ENCODE results near the gene GZMH. TPM values are rescaled to one million over a fixed set of nuclear protein-coding genes. Genes with fewer than 3 reads are reported as not detected.
"Not testable (repeated sequence)": the region's sequence is repeated elsewhere in the genome, so short reads cannot be mapped to it uniquely, and the experiment has no call there.

GZMH gene
- total RNA-seq, 2 experiments from 2014 or later, result 36.1 to 45.0 TPM

DNA sequence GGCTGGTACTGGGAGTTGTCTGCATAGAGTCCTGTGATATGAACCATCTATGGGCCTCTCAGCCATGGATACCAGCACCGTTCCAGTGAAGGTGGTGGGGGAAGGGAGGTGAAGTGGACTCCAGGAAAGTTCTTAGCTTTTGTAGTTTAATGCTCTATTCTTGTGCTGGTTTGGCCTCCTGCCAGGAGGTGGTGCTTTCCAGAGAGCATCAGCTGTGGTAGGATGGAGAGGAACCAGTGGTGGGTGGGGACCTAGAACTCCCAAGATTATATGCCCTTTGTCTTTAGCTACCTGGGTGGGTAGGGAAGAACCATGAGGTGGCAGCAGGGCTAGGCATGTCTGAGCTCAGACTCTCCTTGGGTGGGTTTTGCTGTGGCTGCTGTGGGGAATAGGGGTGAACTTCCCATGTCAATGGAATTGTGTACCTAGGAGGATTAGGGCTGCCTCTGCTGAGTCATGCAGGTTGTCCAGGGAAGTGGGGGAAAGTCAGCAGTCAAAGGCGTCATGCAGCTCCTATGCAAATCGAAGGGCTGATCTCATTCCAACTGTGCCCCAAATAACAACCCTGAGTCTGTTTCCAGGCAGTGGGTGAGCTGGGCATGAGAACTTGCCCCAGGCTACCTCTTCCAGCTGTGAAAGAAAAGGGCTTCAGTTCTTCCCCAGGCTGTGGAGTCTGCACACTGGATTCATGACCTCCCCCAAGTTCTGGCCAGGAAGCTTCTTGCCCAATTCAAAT is 14.2 kb downstream of the GZMH start:
- intact Hi-C loops (cut with DNase I, micrococcal nuclease), result loop anchor here in 1 of 2 experiments (10.0 kb wide), 1 partner anchor 400 kb away; no protein-coding TSS in a partner anchor
- no peak overlapping the region for H3K27ac Mint-ChIP-seq
- peaks cover 5% of the 10 kb centered on the region for H3K36me3 Mint-ChIP-seq (ENCODE audit: low read depth)
- ChIA-PET CTCF (interaction anchor here (0.7 to 1.0 kb wide), 3 partner anchors 13 to 55 kb away, joined by 3 to 4 read pairs (median 4); no protein-coding TSS in a partner anchor), POLR2A (no interaction called here)
- H3K27me3 Mint-ChIP-seq, result peaks cover 9% of the 10 kb centered on the region
- ATAC-seq (no peak), DNase-seq (no peak)
- H3K4me3 Mint-ChIP-seq, result no peak overlapping the region
- peaks cover 5% of the 10 kb centered on the region for H3K4me1 Mint-ChIP-seq
- H3K9me3 Mint-ChIP-seq (ENCODE audit: low read depth), result peaks cover 33% of the 10 kb centered on the region

DNA sequence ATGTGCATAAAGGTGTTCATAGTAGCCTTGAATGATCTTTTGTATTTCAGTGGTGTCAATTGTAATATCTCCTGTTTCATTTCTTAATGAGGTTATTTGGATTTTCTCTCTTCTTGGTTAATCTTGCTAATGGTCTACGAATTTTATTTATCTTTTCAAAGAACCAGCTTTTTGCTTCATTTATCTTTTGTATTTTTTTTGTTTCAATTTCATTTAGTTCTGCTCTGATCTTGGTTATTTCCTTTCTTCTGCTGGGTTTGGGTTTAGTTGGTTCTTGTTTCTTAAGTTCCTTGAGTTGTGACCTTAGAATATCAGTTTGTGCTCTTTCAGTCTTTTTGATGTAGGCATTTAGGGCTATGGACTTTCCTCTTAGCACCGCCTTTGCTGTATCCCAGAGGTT is 18.5 kb downstream of the GZMH start:
- H3K9me3 Mint-ChIP-seq (ENCODE audit: low read depth), result peaks cover 23% of the 10 kb centered on the region
- intact Hi-C loops (cut with DNase I, micrococcal nuclease), result loop anchor here in 1 of 2 experiments (10.0 kb wide), 1 partner anchor 404 kb away; no protein-coding TSS in a partner anchor
- DNase-seq; H3K4me1 Mint-ChIP-seq; H3K36me3 Mint-ChIP-seq (ENCODE audit: low read depth); H3K27me3 Mint-ChIP-seq; CTCF ChIA-PET; POLR2A ChIA-PET; ATAC-seq; H3K27ac Mint-ChIP-seq; H3K4me3 Mint-ChIP-seq: not testable (repeated sequence)

- CTCF ChIA-PET; H3K9me3 Mint-ChIP-seq (ENCODE audit: low read depth); intact Hi-C loops (cut with DNase I, micrococcal nuclease); H3K4me3 Mint-ChIP-seq; DNase-seq; ATAC-seq; H3K4me1 Mint-ChIP-seq; H3K27me3 Mint-ChIP-seq; POLR2A ChIA-PET; H3K36me3 Mint-ChIP-seq (ENCODE audit: low read depth); H3K27ac Mint-ChIP-seq: not testable (repeated sequence)
Measured at GRCh38 chr14:24584402-24584801, 25.1 kb downstream of the GZMH start.

- no peak overlapping the region for H3K27ac Mint-ChIP-seq
- no peak for DNase-seq
- no peaks in the 10 kb centered on the region for H3K9me3 Mint-ChIP-seq (ENCODE audit: low read depth)
- H3K4me1 Mint-ChIP-seq, result no peaks in the 10 kb centered on the region
- no peaks in the 10 kb centered on the region for H3K36me3 Mint-ChIP-seq (ENCODE audit: low read depth)
- no peak for ATAC-seq
- no peak overlapping the region for H3K4me3 Mint-ChIP-seq
- H3K27me3 Mint-ChIP-seq, result peaks cover 2% of the 10 kb centered on the region
- ChIA-PET CTCF (no interaction called here), POLR2A (no interaction called here)
- intact Hi-C loops (cut with DNase I, micrococcal nuclease), result no loop called here
Measured at GRCh38 chr14:24578558-24578957, 30.9 kb downstream of the GZMH start.

DNA sequence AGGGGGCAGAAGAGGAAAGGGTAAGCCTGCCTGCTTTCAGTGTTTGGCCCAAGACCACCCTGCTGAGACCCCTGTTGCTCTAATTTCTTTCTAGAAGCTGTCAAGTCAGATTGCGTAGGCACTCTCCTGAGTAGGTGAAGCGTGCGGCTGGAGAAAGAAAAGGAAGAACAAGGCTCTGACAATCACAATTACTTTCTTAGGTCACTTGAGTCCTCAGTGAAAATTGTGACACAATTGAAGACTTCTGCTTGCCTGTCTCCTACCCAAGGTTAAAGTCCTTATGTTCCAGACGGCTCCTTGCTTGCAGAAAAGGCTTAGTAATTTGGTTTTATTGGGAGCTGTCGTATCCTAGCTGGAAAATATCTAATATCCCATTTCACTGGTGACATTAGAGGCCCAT is 32.7 kb downstream of the GZMH start:
- DNase-seq (no peak), ATAC-seq (no peak)
- H3K36me3 Mint-ChIP-seq (ENCODE audit: low read depth), result no peaks in the 10 kb centered on the region
- no peaks in the 10 kb centered on the region for H3K9me3 Mint-ChIP-seq (ENCODE audit: low read depth)
- peaks cover 2% of the 10 kb centered on the region for H3K27me3 Mint-ChIP-seq
- no peaks in the 10 kb centered on the region for H3K4me1 Mint-ChIP-seq
- ChIA-PET CTCF (interaction anchor here (0.8 kb wide), 1 partner anchor 470 kb away, joined by 3 read pairs; no protein-coding TSS in a partner anchor), POLR2A (no interaction called here)
- H3K27ac Mint-ChIP-seq, result no peak overlapping the region
- intact Hi-C loops (cut with DNase I, micrococcal nuclease), result no loop called here
- no peak overlapping the region for H3K4me3 Mint-ChIP-seq

DNA sequence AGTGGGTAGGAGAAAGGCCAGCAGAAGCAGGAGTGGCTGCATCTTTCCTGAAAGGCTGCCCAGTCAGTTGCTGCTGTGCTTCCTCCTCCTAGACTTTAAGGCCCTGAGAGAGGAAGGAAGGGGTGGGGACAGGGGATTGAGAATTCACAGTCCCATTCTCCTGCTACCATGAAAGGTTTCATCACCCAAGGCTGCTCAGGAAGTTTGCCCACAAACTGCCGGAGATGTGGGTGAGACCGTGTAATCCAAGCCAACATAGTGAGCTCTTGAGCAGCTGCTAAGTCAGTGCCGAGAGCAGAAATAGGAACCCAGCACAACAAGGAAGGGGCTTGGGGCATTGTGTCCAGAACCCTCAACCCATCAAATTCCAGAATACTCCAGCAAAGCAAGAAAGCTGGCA is 33.3 kb downstream of the GZMH start, which contains the start of gene CTSG:
Gene CTSG (minus strand): TSS at position 69 of the 400 bp plus-strand sequence. CDS start 27 bp downstream, at position 42.
- no peaks in the 10 kb centered on the region for H3K36me3 Mint-ChIP-seq (ENCODE audit: low read depth)
- intact Hi-C loops (cut with DNase I, micrococcal nuclease), result no loop called here

DNA sequence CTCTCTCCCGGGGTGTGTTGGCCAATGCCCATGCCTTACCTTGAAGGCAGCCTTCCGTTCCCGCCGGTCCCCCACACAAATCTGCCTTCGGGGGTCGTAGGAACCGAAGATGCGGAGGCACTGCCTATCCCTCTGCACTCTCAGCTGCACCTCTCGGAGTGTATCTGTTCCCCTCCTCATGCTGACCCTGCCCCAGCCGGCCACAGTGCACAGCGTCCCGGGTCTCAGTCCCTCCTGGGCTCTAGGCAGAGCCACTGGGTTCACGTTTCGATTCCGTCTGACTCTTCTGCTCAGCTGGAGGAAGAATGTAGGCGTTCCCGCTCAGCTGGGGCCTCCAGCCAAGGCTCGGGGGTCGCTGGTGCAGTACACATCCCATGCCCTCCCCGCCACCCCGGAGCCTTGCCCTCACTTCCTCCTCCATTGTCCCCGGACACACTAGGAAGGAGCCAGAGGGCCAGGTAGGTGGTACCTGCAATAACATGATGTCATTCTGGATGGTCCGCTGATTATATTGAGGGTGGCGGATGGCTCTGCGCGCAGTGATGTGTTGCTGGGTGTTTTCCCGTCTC is 35.2 kb downstream of the GZMH start:
- intact Hi-C loops (cut with DNase I, micrococcal nuclease), result no loop called here
- no peaks in the 10 kb centered on the region for H3K36me3 Mint-ChIP-seq (ENCODE audit: low read depth)
- CTCF ChIA-PET, result interaction anchor here (0.7 kb wide), 1 partner anchor 762 kb away, joined by 3 read pairs; no protein-coding TSS in a partner anchor
- POLR2A ChIA-PET, result no interaction called here
- DNase-seq (no peak), ATAC-seq (no peak)
- H3K4me3 Mint-ChIP-seq, result no peak overlapping the region
- H3K27ac Mint-ChIP-seq, result no peak overlapping the region
- H3K4me1 Mint-ChIP-seq, result no peaks in the 10 kb centered on the region
- peaks cover 2% of the 10 kb centered on the region for H3K27me3 Mint-ChIP-seq
- no peaks in the 10 kb centered on the region for H3K9me3 Mint-ChIP-seq (ENCODE audit: low read depth)

More for the DNA sequence above, 33.3 kb downstream of the GZMH start, which contains the start of gene CTSG:
- CTCF ChIA-PET, result interaction anchor here (0.7 to 0.8 kb wide), 2 partner anchors 103 to 471 kb away, joined by 3 read pairs; no protein-coding TSS in a partner anchor
- ATAC-seq (no peak), DNase-seq (no peak)
- Mint-ChIP-seq H3K4me3 (no peak within 1 kb of the TSS), H3K27me3 (peaks cover 2% of the 10 kb centered on the region), H3K4me1 (no peaks in the 10 kb centered on the region), H3K27ac (no peak within 1 kb of the TSS), H3K9me3 (ENCODE audit: low read depth) (no peaks in the 10 kb centered on the region)
- POLR2A ChIA-PET, result no interaction called here

- Mint-ChIP-seq H3K27ac (no peak overlapping the region), H3K9me3 (ENCODE audit: low read depth) (peaks cover 24% of the 10 kb centered on the region), H3K36me3 (ENCODE audit: low read depth) (no peaks in the 10 kb centered on the region), H3K4me1 (no peaks in the 10 kb centered on the region), H3K4me3 (no peak overlapping the region), H3K27me3 (peaks cover 10% of the 10 kb centered on the region)
- POLR2A ChIA-PET, result no interaction called here
- CTCF ChIA-PET, result interaction anchor here (1.2 kb wide), 1 partner anchor 113 kb away, joined by 3 read pairs; no protein-coding TSS in a partner anchor
- intact Hi-C loops (cut with DNase I, micrococcal nuclease), result no loop called here
- ATAC-seq, result no peak
- DNase-seq, result no peak
Measured at GRCh38 chr14:24566318-24566717, 43.2 kb downstream of the GZMH start.

GRCh38 chr14:24565766-24566165 is 43.7 kb downstream of the GZMH start:
- Mint-ChIP-seq H3K36me3 (ENCODE audit: low read depth) (no peaks in the 10 kb centered on the region), H3K4me3 (no peak overlapping the region), H3K27me3 (peaks cover 12% of the 10 kb centered on the region), H3K4me1 (no peaks in the 10 kb centered on the region), H3K9me3 (ENCODE audit: low read depth) (peaks cover 24% of the 10 kb centered on the region), H3K27ac (no peak overlapping the region)
- no peak for ATAC-seq
- intact Hi-C loops (cut with DNase I, micrococcal nuclease), result no loop called here
- CTCF ChIA-PET, result interaction anchor here (1.2 kb wide), 1 partner anchor 114 kb away, joined by 3 read pairs; no protein-coding TSS in a partner anchor
- no peak for DNase-seq
- POLR2A ChIA-PET, result no interaction called here

- Mint-ChIP-seq H3K4me3 (no peak overlapping the region), H3K27me3 (peaks cover 12% of the 10 kb centered on the region), H3K4me1 (no peaks in the 10 kb centered on the region), H3K27ac (no peak overlapping the region), H3K9me3 (ENCODE audit: low read depth) (peaks cover 24% of the 10 kb centered on the region), H3K36me3 (ENCODE audit: low read depth) (no peaks in the 10 kb centered on the region)
- ChIA-PET POLR2A (no interaction called here), CTCF (interaction anchor here (0.6 kb wide), 2 partner anchors 30 to 66 kb away, joined by 3 to 4 read pairs; no protein-coding TSS in a partner anchor)
- ATAC-seq (no peak), DNase-seq (no peak)
- intact Hi-C loops (cut with DNase I, micrococcal nuclease), result no loop called here
Measured at GRCh38 chr14:24563505-24563904, 46.0 kb downstream of the GZMH start.

DNA sequence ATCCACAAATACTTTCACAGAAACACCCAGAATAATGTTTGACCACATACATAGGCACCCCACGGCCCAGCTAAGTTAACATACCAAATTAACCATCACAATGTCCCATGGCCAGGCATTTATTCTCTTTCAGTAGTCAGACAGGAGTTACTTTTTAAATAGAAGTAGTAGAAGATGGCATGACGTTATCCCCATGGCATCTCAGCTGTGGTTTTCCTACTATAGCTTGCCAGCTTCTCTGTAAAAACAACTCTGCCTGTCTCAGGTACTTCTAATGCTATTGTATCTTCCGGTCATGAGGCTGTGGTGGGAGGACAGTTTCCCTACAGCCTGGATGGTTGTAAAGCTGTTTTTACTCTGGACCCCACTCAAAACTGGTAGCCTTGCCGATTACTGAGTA is 52.7 kb downstream of the GZMH start:
- Mint-ChIP-seq H3K27ac (no peak overlapping the region), H3K36me3 (ENCODE audit: low read depth) (no peaks in the 10 kb centered on the region), H3K4me1 (no peaks in the 10 kb centered on the region), H3K4me3 (no peak overlapping the region), H3K9me3 (ENCODE audit: low read depth) (peaks cover 6% of the 10 kb centered on the region), H3K27me3 (peaks cover 11% of the 10 kb centered on the region)
- POLR2A ChIA-PET, result no interaction called here
- intact Hi-C loops (cut with DNase I, micrococcal nuclease), result no loop called here
- ATAC-seq (no peak), DNase-seq (no peak)
- CTCF ChIA-PET, result no interaction called here
